HEK293 (cell line): ENCODE measurements around the gene HOXC10.

Experiments
- CTCF ChIA-PET: fragments of 350-600 bp; formaldehyde crosslinking; extraction: SDS; loops from one replicate; lab custom pipeline; 2021; ENCODE audit warnings: antibody characterized with exemption; lab: Yijun Ruan, JAX
- POLR2A ChIA-PET: fragments of 300-600 bp; formaldehyde crosslinking; extraction: SDS; loops from one replicate; lab custom pipeline; 2020; ENCODE audit warnings: antibody characterized with exemption, inconsistent platforms; lab: Yijun Ruan, JAX
- H3K27ac ChIP-seq: fragments of 200-500 bp; sonication (Bioruptor generic); 2 replicates; pipeline ENCODE4 v1.5.1; 2014; ENCODE audit warnings: low read depth, low read length, control low read depth, inconsistent platforms; ENCODE audit errors: extremely low read depth
- H3K36me3 ChIP-seq, 2 experiments: fragments of 200-500 bp in 1 of 2; sonication (Bioruptor generic) in 1 of 2; 1 replicate in 1 of 2; 2 replicates in 1 of 2; pipeline ENCODE4 v1.5.1; 2014 to 2017; ENCODE audit warnings: inconsistent platforms in 2 of 2, low read length in 2 of 2; ENCODE audit not compliant: control insufficient read depth in 2 of 2, insufficient read depth in 1 of 2
- H3K4me1 ChIP-seq: fragments of 200-500 bp; sonication (Bioruptor generic); 2 replicates; pipeline ENCODE4 v1.5.1; 2014; ENCODE audit warnings: mild to moderate bottlenecking, low read length, inconsistent platforms; ENCODE audit not compliant: control insufficient read depth, insufficient read depth
- H3K4me3 ChIP-seq: 2 replicates; pipeline ENCODE4 v1.5.1; 2011; ENCODE audit warnings: low read depth, mild to moderate bottlenecking, control low read depth, low read length, moderate library complexity
- H3K9me3 ChIP-seq: fragments of 200-500 bp; sonication (Bioruptor generic); 2 replicates; pipeline ENCODE4 v1.5.1; 2014; ENCODE audit warnings: low read depth, low read length, inconsistent platforms; ENCODE audit not compliant: control insufficient read depth, insufficient read depth
- GFI1B ChIP-seq: fragments of 450-650 bp; formaldehyde crosslinking; IDR thresholded peaks from 2 replicates; pipeline ENCODE4 v1.5.1; 2016; ENCODE audit warnings: missing biosample characterization, missing genetic modification characterization
- KLF8 ChIP-seq: fragments of 450-650 bp; formaldehyde crosslinking; IDR thresholded peaks from 2 replicates; pipeline ENCODE4 v1.5.1; 2016; ENCODE audit warnings: missing biosample characterization, missing genetic modification characterization
- OVOL3 ChIP-seq: fragments of 450-650 bp; formaldehyde crosslinking; IDR thresholded peaks from 2 replicates; pipeline ENCODE4 v1.5.1; 2016; ENCODE audit warnings: missing biosample characterization, missing genetic modification characterization
- PRDM1 ChIP-seq: fragments of 450-650 bp; formaldehyde crosslinking; IDR thresholded peaks from 2 replicates; pipeline ENCODE4; 2016; ENCODE audit warnings: missing biosample characterization, missing genetic modification characterization
- ZIC2 ChIP-seq: fragments of 450-650 bp; formaldehyde crosslinking; IDR thresholded peaks from 2 replicates; pipeline ENCODE4 v1.5.1; 2016; ENCODE audit warnings: missing biosample characterization, missing genetic modification characterization
- ZNF148 ChIP-seq: fragments of 450-650 bp; formaldehyde crosslinking; IDR thresholded peaks from 2 replicates; pipeline ENCODE4 v1.5.0; 2017; ENCODE audit warnings: missing biosample characterization, missing genetic modification characterization, borderline replicate concordance
- ZNF169 ChIP-seq: fragments of 450-650 bp; formaldehyde crosslinking; IDR thresholded peaks from 2 replicates; pipeline ENCODE4 v1.5.1; 2016; ENCODE audit warnings: missing biosample characterization, missing genetic modification characterization
- ZNF175 ChIP-seq: fragments of 450-650 bp; formaldehyde crosslinking; IDR thresholded peaks from 2 replicates; pipeline ENCODE4 v1.5.1; 2016; ENCODE audit warnings: missing biosample characterization, missing genetic modification characterization
- ZNF24 ChIP-seq: fragments of 450-650 bp; formaldehyde crosslinking; IDR thresholded peaks from 2 replicates; pipeline ENCODE4 v1.5.1; 2016; ENCODE audit warnings: missing biosample characterization, missing genetic modification characterization
- ZNF302 ChIP-seq: fragments of 450-650 bp; formaldehyde crosslinking; IDR thresholded peaks from 2 replicates; pipeline ENCODE4 v1.5.1; 2016; ENCODE audit warnings: missing biosample characterization, missing genetic modification characterization, low read depth
- ZNF311 ChIP-seq: fragments of 450-650 bp; formaldehyde crosslinking; IDR thresholded peaks from 2 replicates; pipeline ENCODE4 v1.5.1; 2017; ENCODE audit warnings: missing biosample characterization, missing genetic modification characterization, borderline replicate concordance
- ZNF324 ChIP-seq: fragments of 450-650 bp; formaldehyde crosslinking; IDR thresholded peaks from 2 replicates; pipeline ENCODE4 v1.5.1; 2016; ENCODE audit warnings: missing biosample characterization, missing genetic modification characterization
- ZNF350 ChIP-seq: fragments of 450-650 bp; formaldehyde crosslinking; IDR thresholded peaks from 2 replicates; pipeline ENCODE4 v1.5.0; 2017; ENCODE audit warnings: missing biosample characterization, mild to moderate bottlenecking, missing genetic modification characterization
- ZNF366 ChIP-seq: fragments of 450-650 bp; formaldehyde crosslinking; conservative IDR thresholded peaks from 2 replicates; pipeline ENCODE4 v1.5.1; 2016; ENCODE audit warnings: missing biosample characterization, missing genetic modification characterization
- ZNF544 ChIP-seq: fragments of 450-650 bp; formaldehyde crosslinking; IDR thresholded peaks from 2 replicates; pipeline ENCODE4 v1.5.0; 2017; ENCODE audit warnings: missing biosample characterization, missing genetic modification characterization
- ZNF558 ChIP-seq: fragments of 450-650 bp; formaldehyde crosslinking; IDR thresholded peaks from 2 replicates; pipeline ENCODE4 v1.5.1; 2016; ENCODE audit warnings: missing biosample characterization, missing genetic modification characterization
- ZNF621 ChIP-seq: fragments of 450-650 bp; formaldehyde crosslinking; IDR thresholded peaks from 2 replicates; pipeline ENCODE4 v1.5.1; 2017; ENCODE audit warnings: missing biosample characterization, missing genetic modification characterization
- ZNF629 ChIP-seq: fragments of 450-650 bp; formaldehyde crosslinking; IDR thresholded peaks from 2 replicates; pipeline ENCODE4 v1.5.1; 2017; ENCODE audit warnings: missing biosample characterization, missing genetic modification characterization
- ZNF639 ChIP-seq: fragments of 450-650 bp; formaldehyde crosslinking; IDR thresholded peaks from 2 replicates; pipeline ENCODE4 v1.5.1; 2016; ENCODE audit warnings: missing biosample characterization, missing genetic modification characterization
- ZNF660 ChIP-seq: fragments of 450-650 bp; IDR thresholded peaks from 2 replicates; pipeline ENCODE4 v1.5.1; 2018; ENCODE audit warnings: missing biosample characterization, mild to moderate bottlenecking, missing genetic modification characterization
- ZNF704 ChIP-seq: fragments of 450-650 bp; formaldehyde crosslinking; IDR thresholded peaks from 2 replicates; pipeline ENCODE4 v1.5.1; 2016; ENCODE audit warnings: missing biosample characterization, missing genetic modification characterization
- ZNF777 ChIP-seq: fragments of 450-650 bp; formaldehyde crosslinking; IDR thresholded peaks from 2 replicates; pipeline ENCODE4 v1.5.1; 2017; ENCODE audit warnings: missing biosample characterization, missing genetic modification characterization, borderline replicate concordance
- TF ChIP-seq, protein P1 (sequence below): fragments of 450-650 bp; formaldehyde crosslinking; conservative IDR thresholded peaks from 2 replicates; pipeline ENCODE4 v1.5.1; 2016; ENCODE audit warnings: low read depth, missing biosample characterization, missing genetic modification characterization
- TF ChIP-seq, protein P2 (sequence below): fragments of 450-650 bp; formaldehyde crosslinking; IDR thresholded peaks from 2 replicates; pipeline ENCODE4 v1.5.1; 2016; ENCODE audit warnings: missing biosample characterization, missing genetic modification characterization

The HOXC10 gene

DNA sequence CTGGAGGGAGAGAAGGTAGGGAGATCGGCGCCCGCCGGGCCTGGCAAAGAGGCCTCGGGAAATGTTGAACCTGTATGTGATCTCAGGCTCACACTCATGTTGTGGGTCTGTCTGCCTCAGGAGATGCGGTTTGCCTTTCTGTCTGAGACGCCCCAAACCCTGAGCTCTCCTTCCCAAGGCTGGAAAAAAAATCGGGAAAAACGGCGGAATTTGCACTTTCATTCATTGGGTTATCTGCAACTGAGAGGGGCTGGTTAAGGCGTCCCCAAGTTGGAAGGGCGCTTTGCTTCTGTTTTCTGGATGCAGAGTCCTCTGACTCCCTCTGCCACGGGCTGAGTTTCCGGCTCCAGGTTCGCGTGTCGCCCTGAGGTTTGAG lies 10.0 kb downstream of the HOXC10 start (continued):
- TF ChIP-seq, protein P1, sequence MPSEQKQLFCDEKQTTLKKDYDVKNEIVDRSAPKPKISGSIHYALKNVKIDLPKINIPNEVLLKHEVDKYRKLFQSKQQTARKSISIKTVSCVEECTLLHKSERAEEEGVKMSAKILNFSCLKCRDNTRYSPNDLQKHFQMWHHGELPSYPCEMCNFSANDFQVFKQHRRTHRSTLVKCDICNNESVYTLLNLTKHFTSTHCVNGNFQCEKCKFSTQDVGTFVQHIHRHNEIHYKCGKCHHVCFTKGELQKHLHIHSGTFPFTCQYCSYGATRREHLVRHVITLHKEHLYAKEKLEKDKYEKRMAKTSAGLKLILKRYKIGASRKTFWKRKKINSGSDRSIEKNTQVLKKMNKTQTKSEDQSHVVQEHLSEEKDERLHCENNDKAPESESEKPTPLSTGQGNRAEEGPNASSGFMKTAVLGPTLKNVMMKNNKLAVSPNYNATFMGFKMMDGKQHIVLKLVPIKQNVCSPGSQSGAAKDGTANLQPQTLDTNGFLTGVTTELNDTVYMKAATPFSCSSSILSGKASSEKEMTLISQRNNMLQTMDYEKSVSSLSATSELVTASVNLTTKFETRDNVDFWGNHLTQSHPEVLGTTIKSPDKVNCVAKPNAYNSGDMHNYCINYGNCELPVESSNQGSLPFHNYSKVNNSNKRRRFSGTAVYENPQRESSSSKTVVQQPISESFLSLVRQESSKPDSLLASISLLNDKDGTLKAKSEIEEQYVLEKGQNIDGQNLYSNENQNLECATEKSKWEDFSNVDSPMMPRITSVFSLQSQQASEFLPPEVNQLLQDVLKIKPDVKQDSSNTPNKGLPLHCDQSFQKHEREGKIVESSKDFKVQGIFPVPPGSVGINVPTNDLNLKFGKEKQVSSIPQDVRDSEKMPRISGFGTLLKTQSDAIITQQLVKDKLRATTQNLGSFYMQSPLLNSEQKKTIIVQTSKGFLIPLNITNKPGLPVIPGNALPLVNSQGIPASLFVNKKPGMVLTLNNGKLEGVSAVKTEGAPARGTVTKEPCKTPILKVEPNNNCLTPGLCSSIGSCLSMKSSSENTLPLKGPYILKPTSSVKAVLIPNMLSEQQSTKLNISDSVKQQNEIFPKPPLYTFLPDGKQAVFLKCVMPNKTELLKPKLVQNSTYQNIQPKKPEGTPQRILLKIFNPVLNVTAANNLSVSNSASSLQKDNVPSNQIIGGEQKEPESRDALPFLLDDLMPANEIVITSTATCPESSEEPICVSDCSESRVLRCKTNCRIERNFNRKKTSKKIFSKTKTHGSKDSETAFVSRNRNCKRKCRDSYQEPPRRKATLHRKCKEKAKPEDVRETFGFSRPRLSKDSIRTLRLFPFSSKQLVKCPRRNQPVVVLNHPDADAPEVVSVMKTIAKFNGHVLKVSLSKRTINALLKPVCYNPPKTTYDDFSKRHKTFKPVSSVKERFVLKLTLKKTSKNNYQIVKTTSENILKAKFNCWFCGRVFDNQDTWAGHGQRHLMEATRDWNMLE (tag by site-specific recombination): no peak
- 0 out of 2 replicates have a peak, but pooled peaks have one; percentile 3 for TF ChIP-seq OVOL3
- no peak for TF ChIP-seq PRDM1
- TF ChIP-seq ZNF24 (tag by site-specific recombination): no peak
- no peak for TF ChIP-seq ZIC2 (tag by site-specific recombination)
- TF ChIP-seq ZNF621 (tag by site-specific recombination): no peak
- TF ChIP-seq ZNF660 (tag by site-specific recombination): no peak
- no peak for TF ChIP-seq ZNF311 (tag by site-specific recombination)
- TF ChIP-seq ZNF324: 0 out of 2 replicates have a peak, but pooled peaks have one; percentile 14
- TF ChIP-seq ZNF350 (tag by site-specific recombination): no peak
- no peak for TF ChIP-seq ZNF169 (tag by site-specific recombination)
- no peak for TF ChIP-seq ZNF704 (tag by site-specific recombination)

GRCh38 chr12:53995378-53996239 lies 10.7 kb downstream of the HOXC10 start:
- H3K4me1 ChIP-seq: peaks cover 32% of the 10 kb centered on the region
- H3K36me3 ChIP-seq: no peaks in the 10 kb centered on the region
- ChIA-PET CTCF (interaction anchor here (0.6 to 6.7 kb wide), 10 partner anchors 10 to 391 kb away, joined by 3 to 49 read pairs (median 4); no protein-coding TSS in a partner anchor), POLR2A (interaction anchor here (0.6 to 2.2 kb wide), 16 partner anchors 9 to 238 kb away, joined by 3 to 14 read pairs (median 4); partner anchors contain the start of genes HOXC10 and HOXC13)
- H3K27ac ChIP-seq: peak overlapping the region; percentile 98
- H3K4me3 ChIP-seq: peak overlapping the region; percentile 61
- H3K9me3 ChIP-seq: no peaks in the 10 kb centered on the region
- peak; percentile 77 for TF ChIP-seq ZNF629
- no peak for TF ChIP-seq ZNF544 (tag by site-specific recombination)
- peak; percentile 47 for TF ChIP-seq ZNF366
- no peak for TF ChIP-seq ZNF148 (tag by site-specific recombination)
- no peak for TF ChIP-seq ZNF175
- TF ChIP-seq, protein P2, sequence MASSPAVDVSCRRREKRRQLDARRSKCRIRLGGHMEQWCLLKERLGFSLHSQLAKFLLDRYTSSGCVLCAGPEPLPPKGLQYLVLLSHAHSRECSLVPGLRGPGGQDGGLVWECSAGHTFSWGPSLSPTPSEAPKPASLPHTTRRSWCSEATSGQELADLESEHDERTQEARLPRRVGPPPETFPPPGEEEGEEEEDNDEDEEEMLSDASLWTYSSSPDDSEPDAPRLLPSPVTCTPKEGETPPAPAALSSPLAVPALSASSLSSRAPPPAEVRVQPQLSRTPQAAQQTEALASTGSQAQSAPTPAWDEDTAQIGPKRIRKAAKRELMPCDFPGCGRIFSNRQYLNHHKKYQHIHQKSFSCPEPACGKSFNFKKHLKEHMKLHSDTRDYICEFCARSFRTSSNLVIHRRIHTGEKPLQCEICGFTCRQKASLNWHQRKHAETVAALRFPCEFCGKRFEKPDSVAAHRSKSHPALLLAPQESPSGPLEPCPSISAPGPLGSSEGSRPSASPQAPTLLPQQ (tag by site-specific recombination): peak; percentile 70; the same call in 1 of the 2 replicates
- TF ChIP-seq ZNF302 (tag by site-specific recombination): no peak
- 0 out of 2 replicates have a peak, but pooled peaks have one; percentile 73 for TF ChIP-seq ZNF639 (tag by site-specific recombination)
- no peak for TF ChIP-seq ZNF558 (tag by site-specific recombination)
- TF ChIP-seq PRDM1: peak; percentile 91
- TF ChIP-seq ZNF777 (tag by site-specific recombination): no peak
- no peak for TF ChIP-seq GFI1B (tag by site-specific recombination)
- TF ChIP-seq KLF8 (tag by site-specific recombination): peak; percentile 97
